Endothelial cell of umbilical vein (primary cell): ENCODE results near the gene MXD4. TPM values are rescaled to one million over a fixed set of nuclear protein-coding genes. Genes with fewer than 3 reads are reported as not detected.

Experiments
- BruUV-seq: library from RNA; stranded (reverse); fragments of 400-500 nt; replicated peaks from 2 replicates; lab custom pipeline; 2021; lab: Mats Ljungman, UMichigan
- CTCF ChIA-PET: fragments of 300-600, 350-600 bp; sonication (Branson Sonifier 250); formaldehyde crosslinking; loops from one replicate; lab custom pipeline; 2021; ENCODE audit warnings: antibody characterized with exemption, inconsistent platforms; lab: Charles Lee
- POLR2A ChIA-PET: fragments of 300-600, 350-600 bp; sonication (Branson Sonifier 250); formaldehyde crosslinking; loops from one replicate; lab custom pipeline; 2021; ENCODE audit warnings: antibody characterized with exemption, inconsistent platforms; lab: Charles Lee
- DNase-seq: peaks from one replicate; pipeline ENCODE4 v3.0.0-alpha.2; 2011; ENCODE audit warnings: low read depth, low spot score
- FAIRE-seq: peaks from 2 replicates; lab custom pipeline; 2011; peaks lifted over from hg19 to GRCh38; lab: Jason Lieb, UNC
- H2AFZ ChIP-seq: 2 replicates; pipeline ENCODE4 v1.6.0; 2012; ENCODE audit warnings: low read depth, low read length, control low read depth, inconsistent platforms
- H3K27ac ChIP-seq: 2 replicates; pipeline ENCODE4 v1.5.1; 2011; ENCODE audit warnings: low read depth, mild to moderate bottlenecking, control low read depth, low read length, moderate library complexity; ENCODE audit not compliant: insufficient read depth
- H3K27me3 ChIP-seq, 2 experiments: 2 replicates each; pipeline versions ENCODE4 v1.6.0 to v1.6.1; 2011; ENCODE audit warnings: low read length in 2 of 2, mixed read lengths in 1 of 2; ENCODE audit not compliant: control insufficient read depth in 2 of 2, insufficient read depth in 2 of 2
- H3K36me3 ChIP-seq, 2 experiments: 2 replicates in 1 of 2; 3 replicates in 1 of 2; pipeline ENCODE4 v1.5.1; 2011; ENCODE audit warnings: low read length in 2 of 2, mild to moderate bottlenecking in 1 of 2, moderate library complexity in 1 of 2; ENCODE audit not compliant: control insufficient read depth in 2 of 2, insufficient read depth in 2 of 2; ENCODE audit errors: extremely low read depth in 1 of 2
- H3K4me1 ChIP-seq: 3 replicates; pipeline ENCODE4 v1.5.1; 2011; ENCODE audit warnings: mild to moderate bottlenecking, low read length; ENCODE audit not compliant: control insufficient read depth, insufficient read depth; ENCODE audit errors: extremely low read depth
- H3K4me2 ChIP-seq: 2 replicates; pipeline ENCODE4 v1.6.1; 2011; ENCODE audit warnings: low read length, control low read depth, mixed read lengths; ENCODE audit not compliant: insufficient read depth
- H3K4me3 ChIP-seq, 3 experiments: fragments of 200-600 bp in 1 of 3; sonication (generic), shearing (Covaris generic) in 1 of 3; replicated peaks in 1 of 3; 2 replicates each; pipeline ENCODE4 v1.5.1; 2011 to 2016; ENCODE audit warnings: control low read depth in 3 of 3, low read length in 3 of 3, mild to moderate bottlenecking in 2 of 3, inconsistent platforms in 1 of 3, low read depth in 1 of 3, moderate library complexity in 1 of 3; ENCODE audit not compliant: insufficient read depth in 1 of 3
- H3K79me2 ChIP-seq: 2 replicates; pipeline ENCODE4 v1.6.0; 2012; ENCODE audit warnings: low read length, inconsistent platforms; ENCODE audit not compliant: control insufficient read depth, insufficient read depth
- H3K9ac ChIP-seq: replicated peaks from 2 replicates; pipeline ENCODE3; 2011; ENCODE audit warnings: low read length, control low read depth; ENCODE audit not compliant: insufficient read depth; ENCODE audit errors: extremely low read depth
- H3K9me1 ChIP-seq: replicated peaks from 3 replicates; pipeline ENCODE4 v1.6.0; 2011; ENCODE audit warnings: mild to moderate bottlenecking, low read length; ENCODE audit not compliant: control insufficient read depth, insufficient read depth; ENCODE audit errors: extremely low read depth
- H3K9me3 ChIP-seq: replicated peaks from 2 replicates; pipeline ENCODE4 v1.5.1; 2012; ENCODE audit warnings: low read length, inconsistent platforms; ENCODE audit not compliant: control insufficient read depth, insufficient read depth
- H4K20me1 ChIP-seq: replicated peaks from 2 replicates; pipeline ENCODE3; 2011; ENCODE audit warnings: mild to moderate bottlenecking, low read length; ENCODE audit not compliant: control insufficient read depth, insufficient read depth; ENCODE audit errors: extremely low read depth
- CTCF ChIP-seq, 2 donors: IDR thresholded peaks; 1 replicate in 1 of 2; 2 replicates in 1 of 2; pipeline ENCODE4 v1.5.1; 2011; ENCODE audit warnings: low read length in 2 of 2, mild to moderate bottlenecking in 2 of 2, moderate library complexity in 2 of 2, control low read depth in 1 of 2, inconsistent platforms in 1 of 2, low read depth in 1 of 2; ENCODE audit not compliant: insufficient read depth in 1 of 2; ENCODE audit errors: extremely low read depth in 1 of 2
- EZH2 ChIP-seq: IDR thresholded peaks from 2 replicates; pipeline ENCODE4 v1.6.1; 2012; ENCODE audit warnings: borderline replicate concordance, low read depth, mild to moderate bottlenecking, moderate library complexity, low read length, inconsistent platforms; ENCODE audit not compliant: severe bottlenecking
- FOS ChIP-seq: IDR thresholded peaks from 2 replicates; pipeline ENCODE4 v1.6.1; 2011; ENCODE audit warnings: mild to moderate bottlenecking, low read length, moderate library complexity, borderline replicate concordance; ENCODE audit not compliant: insufficient read depth
- GATA2 ChIP-seq: IDR thresholded peaks from 2 replicates; pipeline ENCODE4 v1.7.0; 2011; ENCODE audit warnings: low read depth, mild to moderate bottlenecking, moderate library complexity, mixed read lengths, low read length; ENCODE audit not compliant: insufficient read length, insufficient read depth
- MYC ChIP-seq: IDR thresholded peaks from one replicate; pipeline ENCODE4 v1.6.1; 2011; ENCODE audit warnings: mild to moderate bottlenecking, low read depth, low read length
- POLR2AphosphoS5 ChIP-seq: IDR thresholded peaks from 2 replicates; pipeline ENCODE4 v1.6.1; 2012; ENCODE audit warnings: low read depth, mild to moderate bottlenecking, control low read depth, low read length, moderate library complexity; ENCODE audit not compliant: insufficient read depth
- dilution Hi-C: fragments of 300-500 bp; cut with MboI; formaldehyde crosslinking; loops from one replicate; pipeline ENCODE4 v1.15.0; 2019; ENCODE audit warnings: low sequenced_read_pairs; ENCODE audit not compliant: extremely low pct_ligation_motif_present
- intact Hi-C: fragments of 100-400 bp; cut with micrococcal nuclease; formaldehyde crosslinking; loops from one replicate; pipeline ENCODE4 v1.10.0; 2022
- polyA plus RNA-seq, 4 experiments: library from polyadenylated mRNA; depleted of rRNA in 3 of 4; stranded (reverse) in 3 of 4; unstranded in 1 of 4; fragments of >200 nt; gene quantifications; 2 replicates each; pipeline versions ENCODE4 v1.2.1 to v1.2.3, GENCODE V29; 2011 to 2012; ENCODE audit warnings: missing spikeins in 1 of 4
- total RNA-seq: library from RNA; stranded (reverse); gene quantifications from 2 replicates; pipeline ENCODE4 v1.2.3, GENCODE V29; 2021
- TF ChIP-seq, protein P1 (sequence below): IDR thresholded peaks from 2 replicates; pipeline ENCODE4 v1.6.1; 2011; ENCODE audit not compliant: insufficient read depth, insufficient read length

MXD4 gene
- total and polyA plus RNA-seq, 2 donors (not counting 3 experiments of a cell fraction or from before 2014, with no cell fraction given): 62.7 to 74.1 TPM

- H3K36me3 ChIP-seq: peaks cover 0 to 35% of the 10 kb centered on the region in 2 experiments
- peak overlapping the region; percentile 14 for H3K9ac ChIP-seq
- no peaks in the 10 kb centered on the region for H3K9me3 ChIP-seq
- peaks cover 21% of the 10 kb centered on the region for H3K4me1 ChIP-seq
- FAIRE-seq (no peak), DNase-seq (no peak)
- no TSS peak for BruUV-seq
- dilution Hi-C loops (no loop called here), intact Hi-C loops (loop anchor here (1.0 kb wide), 1 partner anchor 15 kb away; the partner anchor contains the start of genes HAUS3 and POLN)
- no peak for TF ChIP-seq POLR2AphosphoS5
- TF ChIP-seq EZH2: no peak
- TF ChIP-seq CTCF (IDR thresholded peaks at IDR 0.05; ENCODE audit: extremely low read depth in 1 of 2, insufficient read depth in 1 of 2, low read depth in 1 of 2, low read length in 2 of 2): no peak
- TF ChIP-seq MYC: no peak
- TF ChIP-seq, protein P1, sequence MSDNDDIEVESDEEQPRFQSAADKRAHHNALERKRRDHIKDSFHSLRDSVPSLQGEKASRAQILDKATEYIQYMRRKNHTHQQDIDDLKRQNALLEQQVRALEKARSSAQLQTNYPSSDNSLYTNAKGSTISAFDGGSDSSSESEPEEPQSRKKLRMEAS: no peak
- no peak for TF ChIP-seq FOS
- TF ChIP-seq GATA2: no peak
- H3K4me3 ChIP-seq: no peak overlapping the region
- H2AFZ ChIP-seq: no peak overlapping the region
- H3K9me1 ChIP-seq: no peaks in the 10 kb centered on the region
- CTCF ChIA-PET: interaction anchor here (0.8 to 1.1 kb wide), 5 partner anchors 9 to 184 kb away, joined by 3 read pairs; no protein-coding TSS in a partner anchor
- POLR2A ChIA-PET: interaction anchor here (1.4 kb wide), 1 partner anchor 16 kb away, joined by 3 read pairs; the partner anchor contains the start of genes HAUS3 and POLN
- H3K4me2 ChIP-seq: no peak overlapping the region
- H3K27me3 ChIP-seq: no peaks in the 10 kb centered on the region
- peaks cover 15% of the 10 kb centered on the region for H3K79me2 ChIP-seq
- H4K20me1 ChIP-seq: no peaks in the 10 kb centered on the region
- peak overlapping the region; percentile 15 for H3K27ac ChIP-seq
Measured at GRCh38 chr4:2257361-2258081, 4.4 kb downstream of the MXD4 start.
